HG03439 (cell line): ENCODE data around the gene CEACAM21.

Experiments used
- ATAC-seq: cut with Tn5 transposase; IDR thresholded peaks from one replicate; pipeline ENCODE4 v1.9.1; 2021; ENCODE audit warnings: mild to moderate bottlenecking, moderate library complexity; ENCODE audit not compliant: unreplicated experiment

The CEACAM21 gene

DNA sequence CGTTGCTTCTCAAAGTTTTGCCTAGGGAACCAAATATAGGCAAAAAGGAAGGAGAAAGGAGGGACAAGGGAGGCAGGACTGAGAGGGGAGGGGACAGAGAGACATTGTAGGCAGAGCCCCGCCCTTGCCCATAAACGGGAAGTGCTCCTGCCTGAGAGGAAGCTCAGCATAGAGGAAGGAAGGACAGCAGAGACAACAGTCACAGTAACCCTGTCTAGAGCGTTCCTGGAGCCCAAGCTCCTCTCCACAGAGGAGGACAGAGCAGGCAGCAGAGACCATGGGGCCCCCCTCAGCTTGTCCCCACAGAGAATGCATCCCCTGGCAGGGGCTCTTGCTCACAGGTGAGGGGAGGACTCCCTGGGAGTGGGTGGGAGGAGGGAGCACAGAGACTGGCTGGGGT lies at the start of gene CEACAM21:
Gene CEACAM21, plus strand, starts transcription at position 169 of the 400 bp plus-strand sequence. Its CDS starts 109 bp downstream, at position 278.
- ATAC-seq: no peak

- ATAC-seq: no peak
Observed at GRCh38 chr19:41527089-41527488, 48.9 kb upstream of the CEACAM21 start.

- no peak for ATAC-seq
Observed at GRCh38 chr19:41528106-41528505, 47.9 kb upstream of the CEACAM21 start.

DNA sequence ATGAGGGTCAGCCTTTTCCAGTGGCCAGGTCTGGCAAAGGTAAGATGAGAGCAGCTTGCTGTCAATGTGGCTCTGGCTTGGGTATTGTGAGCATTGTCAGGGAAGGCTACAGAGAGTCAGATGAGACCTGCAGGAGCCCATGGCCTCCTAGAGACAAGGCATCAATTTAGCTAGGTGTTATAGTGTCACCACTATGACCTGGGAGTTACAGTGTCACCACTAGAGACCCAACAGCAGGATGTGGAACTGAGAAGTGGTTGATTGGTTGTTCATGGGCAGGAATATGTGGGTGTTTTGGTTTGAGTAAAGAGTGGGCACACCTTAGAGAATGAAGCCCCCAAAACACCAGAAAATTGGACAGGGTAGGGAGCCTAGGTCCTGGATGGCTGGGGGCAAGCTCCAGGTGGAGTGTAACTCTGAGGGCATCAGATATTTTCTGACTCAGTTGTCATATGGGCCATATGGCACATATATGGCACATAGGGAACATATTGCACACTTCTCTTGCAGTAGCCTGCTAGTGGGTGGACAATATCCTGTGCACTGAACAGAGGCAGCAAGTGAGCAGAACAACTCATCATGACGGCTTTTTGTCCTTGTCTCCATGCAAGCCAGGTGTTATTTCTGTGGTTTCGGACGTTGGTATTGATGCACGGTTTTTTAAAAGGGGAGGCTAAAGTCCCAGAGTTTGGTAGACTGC lies 46.3 kb upstream of the CEACAM21 start:
- ATAC-seq: no peak

- ATAC-seq: no peak
Observed at GRCh38 chr19:41530184-41530534, 45.8 kb upstream of the CEACAM21 start.

- ATAC-seq: no peak
Observed at GRCh38 chr19:41530761-41531301, 45.1 kb upstream of the CEACAM21 start.

DNA sequence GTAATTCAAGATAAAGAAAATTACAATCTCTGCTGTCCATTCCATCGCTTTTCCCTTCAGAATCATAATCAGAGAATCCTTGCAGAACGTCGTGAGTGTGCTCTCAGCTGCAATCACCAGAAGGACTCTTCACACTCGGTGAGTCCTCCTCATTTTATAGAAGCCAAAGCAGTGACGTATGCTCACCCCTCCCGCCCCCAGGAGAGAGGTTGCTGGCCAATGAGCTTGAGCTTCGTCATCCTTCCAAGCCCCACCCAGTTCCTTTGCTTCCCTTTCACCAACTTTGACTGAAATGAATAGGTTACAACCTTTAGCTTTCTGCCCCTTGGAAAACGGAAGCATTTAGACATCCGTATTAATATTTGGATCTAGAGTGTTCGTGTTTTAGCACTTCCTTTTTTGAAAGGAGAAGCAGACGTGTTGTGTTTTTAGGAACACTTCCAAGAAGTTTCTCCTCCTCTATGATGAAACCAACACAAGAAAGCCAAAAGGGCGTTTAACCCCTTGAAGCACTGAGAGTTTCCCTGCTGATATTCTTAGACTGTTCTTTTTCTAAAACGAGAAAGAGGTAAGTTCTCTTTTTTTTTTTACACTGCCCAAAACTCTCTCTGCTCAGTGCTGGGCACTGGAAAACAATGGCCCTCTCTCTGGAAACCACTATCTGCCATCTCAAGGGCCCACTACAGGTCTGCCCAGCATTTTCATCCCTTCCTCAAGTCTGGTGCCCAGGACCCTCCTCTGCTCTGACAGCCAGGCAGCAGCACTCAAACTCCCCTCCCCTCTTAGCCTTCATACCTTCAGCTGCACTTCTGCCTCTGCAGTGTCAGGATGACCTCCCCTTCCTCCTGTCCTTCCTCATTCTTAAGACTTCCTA lies 44.3 kb upstream of the CEACAM21 start:
- no peak for ATAC-seq

DNA sequence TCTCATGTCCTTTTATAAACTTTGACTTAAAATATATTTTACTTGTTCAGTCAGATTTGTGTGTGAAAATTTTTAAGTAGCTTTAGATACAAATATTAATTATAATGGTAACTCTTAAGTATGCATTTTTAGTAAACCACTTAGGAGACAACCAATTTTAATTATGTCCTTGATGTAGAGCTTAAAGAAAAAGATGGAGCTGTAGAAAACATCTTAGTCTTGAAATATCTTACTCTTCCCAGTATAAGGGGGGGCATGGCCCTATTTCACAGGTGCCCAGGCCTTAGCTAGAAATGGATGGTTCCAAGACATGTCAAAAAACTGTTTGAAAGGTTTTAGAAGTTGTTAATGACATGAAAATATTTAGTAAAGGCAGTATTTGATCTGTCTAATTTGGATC lies 43.4 kb upstream of the CEACAM21 start:
- ATAC-seq: no peak

DNA sequence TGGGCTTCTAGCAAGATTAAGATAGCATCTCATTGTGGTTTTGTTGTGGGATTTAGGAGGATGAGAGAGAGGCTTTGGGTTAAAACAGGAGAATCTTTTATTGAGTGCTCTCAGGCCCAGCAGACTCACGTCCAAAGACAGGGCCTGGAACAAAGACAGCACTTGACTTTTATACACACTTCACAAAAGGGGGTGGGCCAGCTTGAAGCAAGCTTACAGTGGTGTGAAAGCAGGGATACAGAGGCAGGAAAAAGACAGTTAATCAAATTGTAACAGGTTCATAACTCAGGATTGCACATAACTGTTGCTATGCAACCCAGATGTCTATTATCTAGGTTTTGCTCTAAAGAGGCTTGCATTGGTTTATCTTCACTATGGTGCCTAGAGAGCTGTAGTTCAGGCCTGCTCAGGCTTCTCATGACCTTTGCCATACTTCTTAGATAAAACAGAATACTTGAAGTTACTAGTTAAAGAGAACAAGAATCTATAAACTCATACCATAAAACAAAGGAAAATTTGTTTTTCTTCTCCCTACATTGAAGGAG lies 42.2 kb upstream of the CEACAM21 start:
- no peak for ATAC-seq

DNA sequence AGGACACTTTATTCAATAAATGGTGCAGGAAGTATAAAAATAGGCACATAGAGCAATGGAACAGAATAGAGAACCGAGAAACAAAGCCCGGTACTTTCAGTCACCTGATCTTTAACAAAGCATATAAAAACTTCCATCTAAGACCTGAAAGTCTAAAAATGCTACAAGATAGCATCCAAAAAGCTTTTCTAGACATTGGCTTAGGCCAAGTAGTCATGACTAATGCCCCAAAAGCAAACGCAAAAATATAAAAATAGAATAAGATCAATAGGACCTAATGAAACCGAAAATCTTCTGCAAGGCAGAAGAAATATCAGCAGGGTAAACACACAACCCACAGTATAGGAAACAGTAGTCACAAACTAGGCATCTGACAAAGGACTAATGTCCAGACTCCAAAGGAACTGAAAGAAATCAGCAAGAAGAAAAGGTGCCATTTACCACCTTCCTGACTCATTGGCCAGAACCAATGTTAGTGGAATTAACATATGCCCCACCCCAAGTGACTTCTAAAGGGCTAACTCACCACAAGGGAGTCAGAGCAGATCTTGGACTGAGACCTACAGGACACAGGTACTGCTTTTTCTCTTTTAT lies 40.8 kb upstream of the CEACAM21 start:
- peak; percentile 80 for ATAC-seq

DNA sequence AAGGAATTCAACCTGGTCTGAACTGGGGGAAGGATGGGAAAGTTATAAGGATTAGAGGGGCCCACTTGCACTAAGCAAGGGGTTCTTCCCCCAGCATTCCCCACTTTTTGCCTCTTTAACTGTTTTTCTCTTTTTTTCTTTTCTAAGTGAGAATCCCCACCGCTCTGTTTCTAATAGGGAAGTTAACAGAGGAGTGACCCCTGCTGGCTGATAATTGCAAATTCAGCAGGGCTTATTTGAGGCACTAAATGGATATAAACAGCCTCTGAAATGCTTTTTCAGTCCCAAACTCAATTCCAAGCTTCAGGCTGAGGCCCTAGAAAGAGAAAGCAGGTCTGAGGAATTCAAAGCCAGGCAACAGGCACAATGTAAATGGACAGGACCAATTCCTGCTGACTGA lies 38.2 kb upstream of the CEACAM21 start:
- no peak for ATAC-seq

DNA sequence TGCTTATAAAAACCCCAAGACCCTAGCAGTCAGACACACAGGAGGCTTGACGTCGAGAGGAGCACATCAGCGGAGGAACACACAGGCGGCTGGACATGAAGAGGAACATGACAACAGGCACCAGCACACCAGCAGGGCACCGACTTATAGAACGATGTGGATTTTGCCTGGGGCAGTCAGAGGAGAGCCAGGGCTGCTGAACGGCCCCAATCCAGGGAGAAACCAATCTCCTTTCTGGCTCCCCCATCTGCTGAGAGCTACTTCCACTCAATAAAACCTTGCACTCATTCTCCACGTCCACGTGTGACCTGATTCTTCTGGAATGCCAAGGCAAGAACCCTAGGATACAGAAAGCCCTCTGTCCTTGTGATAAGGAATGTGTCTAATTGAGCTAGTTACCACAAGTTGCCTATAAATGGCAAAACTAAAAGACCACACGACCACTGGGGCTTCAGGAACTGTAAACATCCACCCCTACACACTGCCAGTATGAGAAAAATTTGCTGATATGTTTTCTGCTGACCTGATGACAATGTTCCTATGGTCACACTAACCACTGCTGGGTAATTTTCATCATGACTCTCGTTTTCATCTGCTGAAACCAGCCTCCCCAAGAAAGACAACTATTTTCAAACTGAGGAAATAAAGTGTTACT lies 35.8 kb upstream of the CEACAM21 start:
- no peak for ATAC-seq

DNA sequence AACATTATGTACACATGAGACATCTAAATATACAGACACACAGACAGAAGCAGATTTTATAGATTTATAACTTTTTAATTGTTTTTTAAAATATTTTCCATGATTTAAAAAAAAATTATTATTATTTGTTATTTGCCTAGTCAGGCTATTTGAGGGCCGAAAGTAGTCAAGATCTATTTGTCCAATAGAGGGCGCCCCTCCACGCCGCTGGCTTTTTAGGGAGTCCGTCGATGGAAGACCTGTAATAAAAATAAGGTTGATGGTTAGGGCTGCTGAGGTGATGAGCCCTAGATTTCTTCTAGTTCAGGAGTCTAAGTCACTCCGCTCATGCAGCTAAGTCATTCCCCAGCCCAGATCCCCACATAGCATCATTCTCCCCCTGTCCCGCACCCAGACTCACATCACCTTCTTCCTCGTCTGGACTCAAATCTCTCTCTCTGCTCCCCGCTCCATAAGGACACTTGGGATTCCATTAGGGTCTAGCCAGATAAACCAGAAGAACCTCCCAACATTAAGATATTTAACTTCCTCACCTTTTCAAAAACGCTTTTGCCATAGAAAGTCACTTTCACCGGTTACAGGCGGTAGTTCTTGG lies 33.9 kb upstream of the CEACAM21 start:
- no peak for ATAC-seq

DNA sequence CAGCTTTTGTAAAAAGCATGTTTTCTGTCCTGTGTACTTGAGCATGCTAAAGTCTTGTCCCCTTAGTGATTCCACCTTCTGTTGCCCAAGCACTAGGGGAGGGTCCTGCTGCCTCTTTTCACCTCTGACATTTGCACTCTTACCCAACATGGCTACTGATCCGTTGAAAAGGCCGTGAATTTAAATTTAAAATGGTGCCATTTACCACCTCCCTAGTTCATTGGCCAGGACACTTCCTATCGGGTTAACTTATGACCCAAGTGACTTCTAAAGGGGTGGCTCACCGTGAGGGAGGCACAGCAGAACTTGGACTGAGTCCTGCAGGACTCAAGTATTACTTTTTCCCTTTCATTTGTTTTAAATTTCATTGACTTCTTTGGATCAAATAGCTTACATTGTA lies 33.3 kb upstream of the CEACAM21 start:
- no peak for ATAC-seq

DNA sequence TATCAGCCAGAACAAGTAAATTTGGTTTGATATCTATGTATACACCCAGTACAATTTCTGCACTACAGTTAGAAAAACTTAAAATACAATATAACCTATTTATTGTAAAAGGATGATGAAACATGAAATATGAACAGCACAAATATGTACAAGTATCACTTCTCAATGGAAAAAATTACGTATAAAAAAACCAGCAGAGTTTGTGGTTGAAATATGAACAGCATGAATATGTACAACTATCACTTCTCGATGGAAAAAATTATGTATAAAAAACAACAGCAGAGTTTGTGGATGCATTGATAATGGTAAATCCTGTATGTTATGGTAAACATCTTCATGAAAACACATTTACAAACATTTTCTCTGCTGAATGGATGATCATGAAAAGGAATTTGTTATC lies 32.4 kb upstream of the CEACAM21 start:
- ATAC-seq: no peak

GRCh38 chr19:41545547-41545946 lies 30.4 kb upstream of the CEACAM21 start:
- no peak for ATAC-seq

GRCh38 chr19:41546386-41546789 lies 29.6 kb upstream of the CEACAM21 start:
- no peak for ATAC-seq

- ATAC-seq: no peak
Observed at GRCh38 chr19:41546961-41547360, 29.0 kb upstream of the CEACAM21 start.

DNA sequence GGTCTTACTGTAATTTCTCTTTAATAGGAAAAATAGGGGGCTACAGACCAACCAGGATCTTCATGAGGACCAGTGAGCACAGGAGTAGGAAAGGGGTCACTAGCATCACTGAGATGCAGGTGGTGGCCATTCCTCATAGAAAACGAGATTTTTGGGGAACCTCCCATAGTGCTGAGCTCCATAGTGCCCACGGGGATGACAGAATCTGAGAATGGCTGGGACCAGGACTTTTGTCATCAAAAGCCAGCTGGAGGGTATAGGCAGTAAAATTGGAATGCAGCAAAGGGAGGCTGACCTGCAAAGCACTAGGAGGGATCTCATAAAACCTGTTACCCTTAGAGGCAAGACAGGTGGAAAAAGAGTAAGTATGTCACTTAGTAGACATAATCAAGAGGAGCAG lies 28.4 kb upstream of the CEACAM21 start:
- no peak for ATAC-seq

DNA sequence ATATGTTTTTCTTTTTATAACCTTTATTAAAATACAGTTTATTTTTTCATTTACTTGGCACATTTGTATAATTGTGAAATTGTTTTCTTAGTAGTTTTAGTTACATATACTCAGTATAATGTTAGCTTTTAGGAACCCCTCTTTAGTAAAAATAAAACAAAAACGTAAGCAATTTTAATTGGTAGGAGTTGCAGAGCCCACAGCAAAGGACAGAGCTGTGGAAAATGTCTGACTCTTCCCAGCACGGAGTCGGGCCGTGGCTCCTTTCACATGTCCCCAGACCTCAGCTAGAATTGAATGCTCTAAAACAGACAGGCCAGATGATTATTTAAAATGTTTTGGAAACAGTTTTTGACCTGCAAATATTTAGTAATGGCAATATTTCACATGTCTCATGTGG lies 27.9 kb upstream of the CEACAM21 start:
- ATAC-seq: no peak
